ENCODE data around the gene CABP4.
"Not testable (repeated sequence)": the region's sequence is repeated elsewhere in the genome, so short reads cannot be mapped to it uniquely, and the experiment has no call there.

CABP4 gene

DNA sequence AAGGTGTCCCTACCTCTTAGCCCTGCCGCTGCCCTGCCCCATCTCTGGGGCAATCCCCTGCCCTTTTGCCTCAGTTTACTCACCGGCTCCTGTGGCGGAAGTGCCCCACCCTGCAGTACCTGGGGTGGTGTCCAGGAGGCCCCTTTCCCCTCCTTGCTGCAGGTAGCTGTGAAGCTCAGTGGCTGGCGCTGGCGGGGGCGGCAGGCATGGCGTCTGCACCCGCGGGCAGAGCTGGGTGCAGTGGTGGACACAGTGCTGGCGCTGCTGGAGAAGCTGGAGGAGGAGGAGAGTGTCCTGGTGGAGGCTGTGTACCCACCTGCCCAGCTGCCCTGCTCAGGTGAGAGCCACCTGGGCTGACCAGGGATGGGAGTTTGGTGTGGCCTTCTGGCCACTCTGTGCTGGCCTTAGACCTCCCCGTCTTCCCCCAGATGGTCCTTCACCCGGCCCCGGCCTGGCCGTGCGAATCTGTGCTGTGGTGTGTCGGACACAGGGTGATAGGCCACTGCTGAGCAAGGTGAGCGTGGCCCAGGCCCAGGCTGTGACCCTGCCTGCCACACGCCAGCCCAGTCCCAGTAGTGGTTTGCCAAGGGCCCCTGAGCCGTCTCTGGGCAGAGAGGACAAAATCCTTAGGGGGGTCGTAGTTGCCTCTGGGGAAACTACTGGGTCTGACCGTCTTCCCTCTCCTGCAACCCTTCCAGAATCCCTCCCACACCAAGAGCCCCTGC is 35.7 kb upstream of the CABP4 start:
- DNase-seq: no peak

DNA sequence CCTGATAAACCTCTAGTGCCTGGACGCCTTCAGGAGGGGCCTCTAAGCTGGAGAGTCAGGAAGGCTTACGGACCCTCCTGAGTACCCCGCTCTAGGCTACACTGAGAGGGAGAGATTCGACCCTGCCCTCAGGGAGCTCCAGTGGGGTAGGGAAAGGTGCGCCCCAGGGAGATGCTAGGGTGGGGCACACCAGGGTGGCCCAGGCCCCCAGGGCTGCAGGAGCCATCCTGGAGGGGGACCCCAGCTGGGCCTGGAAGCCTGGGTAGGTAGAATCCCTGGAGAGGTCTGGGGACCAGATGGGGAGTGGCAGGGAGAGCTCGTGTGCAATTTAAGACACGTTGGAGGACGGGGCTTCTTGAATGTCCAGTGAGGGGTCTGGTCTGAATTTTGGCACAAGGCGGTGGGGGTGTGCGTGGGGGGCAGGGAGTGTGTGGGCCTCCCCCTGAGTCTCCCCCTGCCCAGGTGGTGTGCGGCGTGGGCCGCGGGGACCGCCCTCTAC is 35.0 kb upstream of the CABP4 start:
- DNase-seq: no peak

DNA sequence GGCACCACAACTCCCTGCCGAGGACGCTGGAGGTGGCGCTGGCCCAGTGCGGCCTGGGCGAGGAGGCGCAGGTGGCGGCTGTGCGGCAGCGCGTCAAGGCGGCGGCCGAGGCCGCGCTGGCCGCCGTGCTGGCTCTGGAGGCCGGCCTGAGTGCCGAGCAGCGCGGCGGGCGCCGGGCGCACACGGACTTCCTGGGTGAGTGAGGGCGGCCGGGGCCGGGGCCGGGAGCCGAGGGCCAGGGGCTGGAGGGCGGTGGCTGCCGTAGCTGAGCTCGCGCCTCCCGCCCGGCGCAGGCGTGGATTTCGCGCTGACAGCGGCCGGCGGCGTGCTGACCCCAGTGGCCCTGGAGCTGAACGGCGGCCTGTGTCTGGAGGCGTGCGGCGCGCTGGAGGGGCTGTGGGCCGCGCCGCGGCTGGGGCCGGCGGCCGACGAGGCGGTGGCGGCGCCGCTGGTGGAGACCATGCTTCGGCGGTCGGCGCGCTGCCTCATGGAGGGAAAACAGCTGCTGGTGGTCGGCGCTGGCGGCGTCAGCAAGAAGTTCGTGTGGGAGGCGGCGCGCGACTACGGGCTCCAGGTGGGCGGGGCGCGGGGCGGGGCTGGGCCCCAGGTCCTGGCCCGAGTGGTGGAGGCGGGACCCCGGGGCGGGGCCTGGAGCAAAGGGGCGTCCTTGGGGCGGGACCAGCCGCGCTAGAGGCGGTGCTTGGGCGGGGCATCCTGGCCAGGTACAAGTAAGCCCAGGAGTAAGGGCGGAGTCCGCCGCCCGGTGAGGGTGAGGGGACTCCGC is 34.3 kb upstream of the CABP4 start:
- peak; percentile 97 to 98 for DNase-seq

DNA sequence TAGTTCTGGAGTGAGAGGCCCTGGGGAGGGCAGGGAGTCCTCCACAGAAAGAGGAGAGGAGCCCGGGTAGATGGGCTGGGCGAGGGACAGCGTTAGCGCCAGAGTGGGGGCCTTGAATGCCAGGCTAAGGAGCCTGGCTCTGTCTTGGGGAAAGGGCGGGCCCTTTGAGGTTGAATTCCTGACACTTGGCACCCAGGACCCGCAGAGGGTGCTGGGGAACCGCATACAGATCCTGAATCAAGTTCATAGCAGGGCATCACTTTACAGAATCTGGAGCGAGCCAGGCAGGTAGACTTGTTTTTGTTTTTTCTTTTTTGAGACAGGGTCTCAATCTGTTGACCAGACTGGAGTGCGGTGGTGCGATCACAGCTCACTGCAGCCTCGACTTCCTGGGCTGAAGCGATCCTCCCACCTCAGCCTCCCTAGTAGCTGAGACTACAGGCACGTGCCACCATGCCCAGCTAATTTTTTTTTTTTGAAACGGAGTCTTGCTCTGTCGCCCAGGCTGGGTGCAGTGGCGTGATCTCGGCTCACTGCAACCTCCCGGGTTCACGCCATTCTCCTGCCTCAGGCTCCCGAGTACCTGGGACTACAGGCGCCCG is 33.6 kb upstream of the CABP4 start:
- DNase-seq: no peak

DNA sequence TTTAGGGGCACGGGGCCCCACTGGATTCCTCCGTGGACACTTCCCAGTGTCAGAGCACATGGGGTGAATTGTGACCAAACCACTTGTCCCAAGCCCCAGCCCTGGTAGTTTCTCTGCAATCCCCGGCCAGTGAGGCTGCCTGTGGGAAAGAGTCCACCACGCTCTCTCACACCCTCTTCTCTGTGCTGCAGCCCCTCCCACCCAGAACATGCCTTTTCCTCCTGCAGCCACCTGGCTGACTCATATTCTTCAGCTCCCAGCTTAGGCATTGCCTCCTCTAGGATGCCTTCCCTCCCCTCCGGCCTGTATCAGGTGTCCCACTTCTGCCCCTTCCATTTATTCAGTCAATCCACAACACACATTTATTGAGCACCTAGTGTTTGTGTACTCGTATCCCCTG is 32.3 kb upstream of the CABP4 start:
- no peak for DNase-seq

DNA sequence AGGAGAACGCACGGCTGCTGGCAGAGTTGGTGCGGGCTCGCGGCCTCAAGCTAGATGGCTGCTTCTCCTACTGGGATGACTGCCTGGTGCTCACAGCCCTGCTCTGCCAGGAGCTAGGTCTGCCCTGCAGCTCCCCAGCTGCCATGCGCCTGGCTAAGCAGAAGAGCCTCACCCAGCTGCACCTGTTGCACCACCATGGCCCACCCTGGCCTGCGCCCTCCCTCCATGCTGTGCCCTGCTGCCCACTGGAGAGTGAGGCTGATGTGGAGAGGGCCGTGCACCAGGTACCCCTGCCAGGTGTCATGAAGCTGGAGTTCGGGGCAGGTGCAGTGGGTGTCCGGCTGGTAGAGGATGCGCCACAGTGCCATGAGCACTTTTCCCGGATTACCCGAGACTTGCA is 31.7 kb upstream of the CABP4 start:
- no peak for DNase-seq

DNA sequence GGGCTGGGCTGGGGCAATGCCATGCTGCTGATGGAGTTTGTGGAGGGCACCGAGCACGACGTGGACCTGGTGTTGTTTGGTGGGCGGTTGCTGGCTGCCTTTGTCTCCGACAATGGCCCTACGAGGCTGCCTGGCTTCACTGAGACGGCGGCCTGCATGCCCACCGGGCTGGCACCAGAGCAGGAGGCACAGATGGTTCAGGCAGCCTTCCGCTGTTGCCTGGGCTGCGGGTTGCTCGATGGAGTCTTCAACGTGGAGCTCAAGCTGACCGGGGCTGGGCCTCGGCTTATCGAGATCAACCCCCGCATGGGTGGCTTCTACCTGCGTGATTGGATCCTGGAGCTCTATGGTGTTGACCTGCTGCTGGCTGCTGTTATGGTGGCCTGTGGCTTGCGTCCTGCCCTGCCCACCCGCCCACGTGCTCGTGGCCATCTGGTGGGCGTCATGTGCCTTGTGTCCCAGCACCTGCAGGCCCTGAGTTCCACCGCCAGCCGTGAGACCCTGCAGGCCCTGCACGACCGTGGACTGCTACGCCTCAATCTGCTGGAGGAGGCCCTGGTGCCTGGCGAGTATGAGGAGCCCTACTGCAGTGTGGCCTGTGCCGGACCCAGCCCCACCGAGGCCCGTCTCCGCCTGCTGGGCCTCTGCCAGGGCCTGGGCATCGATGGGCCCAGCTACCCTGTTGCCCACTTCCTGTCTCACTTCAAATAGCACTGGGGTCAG is 31.1 kb upstream of the CABP4 start:
- no peak for DNase-seq

DNA sequence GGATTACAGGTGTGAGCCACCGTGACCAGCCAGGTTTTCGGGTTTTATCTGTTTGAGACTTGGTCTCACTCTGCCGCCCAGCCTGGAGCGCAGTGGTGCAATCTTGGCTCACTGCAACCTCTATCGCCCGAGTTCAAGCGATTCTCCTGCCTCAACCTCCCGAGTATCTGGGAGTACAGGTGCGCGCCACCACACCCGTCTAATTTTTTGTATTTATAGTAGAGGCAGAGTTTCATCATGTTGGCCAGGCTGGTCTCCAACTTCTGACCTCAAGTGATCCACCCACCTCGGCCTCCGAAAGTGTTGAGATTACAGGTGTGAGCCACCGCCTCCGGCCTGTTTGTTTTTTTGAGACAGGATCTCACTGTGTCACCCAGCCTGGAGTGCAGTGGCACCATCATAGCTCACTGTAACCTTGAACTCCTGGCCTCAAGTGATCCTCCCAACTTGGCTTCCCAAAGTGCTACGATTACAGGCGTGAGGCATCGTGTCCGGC is 27.7 kb upstream of the CABP4 start:
- DNase-seq: not testable (repeated sequence)

DNA sequence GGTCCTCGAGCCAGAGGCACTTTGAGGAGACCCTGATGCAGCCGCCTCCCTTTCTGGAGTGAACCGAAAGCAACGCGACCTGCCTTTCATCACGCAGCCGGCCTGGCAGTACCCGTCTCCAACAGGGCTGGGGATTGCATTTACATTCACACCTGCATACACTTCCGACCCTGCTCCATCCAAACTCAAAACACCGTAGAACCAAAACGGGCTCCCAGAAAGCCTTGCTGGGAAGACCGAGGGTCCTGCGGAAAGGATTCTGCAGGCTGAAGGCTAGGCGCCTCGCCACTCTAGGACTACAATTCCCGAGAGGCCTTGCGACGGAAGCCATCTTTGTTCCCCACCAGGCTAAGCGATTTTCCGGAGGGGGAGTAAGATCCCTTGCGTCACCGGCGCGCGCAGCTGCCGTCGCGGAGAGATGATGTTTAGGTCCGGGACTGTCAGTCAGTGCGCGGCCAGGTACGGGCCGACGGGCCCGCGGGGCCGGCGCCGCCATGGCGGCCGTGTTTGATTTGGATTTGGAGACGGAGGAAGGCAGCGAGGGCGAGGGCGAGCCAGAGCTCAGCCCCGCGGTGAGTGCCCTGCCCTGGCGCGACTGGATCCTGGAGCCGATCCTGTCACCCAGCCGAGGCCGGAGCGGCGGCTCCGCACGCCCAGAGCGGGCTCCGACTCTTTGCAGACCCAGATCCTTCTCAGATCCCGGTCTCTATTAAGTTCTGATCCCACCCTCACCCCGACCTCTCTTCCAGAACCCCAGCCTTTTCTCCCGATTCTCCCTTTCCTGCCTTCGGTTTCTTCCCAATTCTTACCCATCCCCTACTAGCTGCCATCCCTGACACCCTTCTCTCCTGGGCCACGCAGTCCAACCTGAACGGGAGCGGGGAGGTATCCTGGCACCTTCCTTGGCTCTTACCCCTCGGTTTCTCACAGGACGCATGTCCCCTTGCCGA is 26.8 kb upstream of the CABP4 start, which contains the start of gene RPS6KB2:
Gene RPS6KB2 (plus strand): TSS at position 443 of the 950 bp plus-strand sequence. CDS start 52 bp downstream, at position 495.
- DNase-seq: peak; percentile 98

DNA sequence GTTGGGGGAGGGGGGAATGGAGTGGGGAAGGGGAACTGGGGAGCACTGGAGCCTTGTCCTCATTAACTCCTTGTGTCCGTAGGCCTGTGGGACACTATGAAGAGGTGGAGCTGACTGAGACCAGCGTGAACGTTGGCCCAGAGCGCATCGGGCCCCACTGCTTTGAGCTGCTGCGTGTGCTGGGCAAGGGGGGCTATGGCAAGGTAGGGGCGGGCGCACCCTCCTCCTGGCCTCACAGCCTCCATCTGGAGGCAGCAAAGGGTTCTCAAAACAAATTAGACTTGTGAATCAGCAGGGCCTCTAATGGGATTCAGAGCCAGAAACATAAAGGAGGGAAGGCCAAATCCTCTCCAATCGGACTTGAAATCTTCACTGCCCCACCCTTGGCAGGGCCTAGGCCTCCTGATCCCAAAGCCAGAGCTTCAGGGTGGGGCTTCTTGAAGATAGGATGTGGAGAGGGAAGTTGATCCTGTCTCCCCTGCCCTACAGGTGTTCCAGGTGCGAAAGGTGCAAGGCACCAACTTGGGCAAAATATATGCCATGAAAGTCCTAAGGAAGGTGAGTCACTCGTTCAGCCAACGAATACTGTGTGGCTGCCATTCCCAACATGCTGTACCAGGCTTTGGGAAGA is 26.0 kb upstream of the CABP4 start:
- DNase-seq: no peak

DNA sequence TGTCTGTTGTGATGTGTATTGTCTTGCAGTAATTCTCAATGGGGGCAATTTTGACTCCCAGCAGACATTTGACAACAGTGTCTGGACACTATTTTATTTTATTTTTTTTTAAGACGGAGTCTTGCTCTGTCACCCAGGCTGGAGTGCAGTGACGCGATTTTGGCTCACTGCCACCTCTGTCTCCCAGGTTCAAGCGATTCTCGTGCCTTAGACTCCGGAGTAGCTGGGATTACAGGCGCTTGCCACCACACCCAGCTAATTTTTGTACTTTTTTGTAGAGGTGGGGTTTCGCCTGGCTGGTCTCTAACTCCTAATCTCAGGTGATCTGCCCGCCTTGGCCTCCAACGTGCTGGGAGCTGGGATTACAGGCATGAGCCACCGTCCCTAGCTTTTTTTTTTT is 25.4 kb upstream of the CABP4 start:
- DNase-seq: no peak

DNA sequence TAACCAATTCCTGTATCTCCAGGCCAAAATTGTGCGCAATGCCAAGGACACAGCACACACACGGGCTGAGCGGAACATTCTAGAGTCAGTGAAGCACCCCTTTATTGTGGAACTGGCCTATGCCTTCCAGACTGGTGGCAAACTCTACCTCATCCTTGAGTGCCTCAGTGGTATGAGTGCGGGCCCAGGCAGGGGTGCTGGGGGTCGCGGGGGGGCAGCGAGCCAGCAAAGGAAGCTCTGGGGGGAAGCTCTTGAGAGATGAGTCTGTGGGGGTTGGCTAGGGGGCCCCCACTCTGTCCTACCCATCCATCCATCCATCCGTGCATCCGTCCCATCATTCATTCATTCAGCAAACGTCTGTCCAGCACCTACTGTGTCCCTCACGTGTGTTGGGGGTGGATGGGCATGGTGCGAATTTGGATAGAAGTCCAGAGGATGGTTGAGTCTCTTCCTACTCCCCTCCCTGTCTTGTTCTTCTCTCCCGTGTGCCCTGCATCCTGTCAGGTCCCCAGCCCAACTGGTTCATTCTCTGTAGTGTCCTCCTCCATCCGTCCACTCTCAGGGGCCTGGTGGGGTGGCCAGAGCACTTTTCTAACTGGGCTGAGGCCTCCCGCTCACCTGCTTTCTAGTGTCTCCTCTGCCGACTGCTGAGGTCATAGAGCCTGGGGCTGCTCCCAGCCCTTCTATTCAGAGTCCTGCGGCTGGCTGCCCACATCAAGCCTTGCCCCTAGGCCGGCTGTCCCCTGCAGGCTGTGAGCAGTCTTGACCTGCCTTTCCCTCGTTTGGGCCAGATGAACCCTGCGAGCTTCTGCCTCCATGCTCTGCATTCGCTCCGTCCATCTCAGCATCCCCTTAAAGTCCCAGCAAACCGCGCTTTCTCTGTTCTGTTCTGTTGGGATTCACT is 23.6 kb upstream of the CABP4 start:
- no peak for DNase-seq

DNA sequence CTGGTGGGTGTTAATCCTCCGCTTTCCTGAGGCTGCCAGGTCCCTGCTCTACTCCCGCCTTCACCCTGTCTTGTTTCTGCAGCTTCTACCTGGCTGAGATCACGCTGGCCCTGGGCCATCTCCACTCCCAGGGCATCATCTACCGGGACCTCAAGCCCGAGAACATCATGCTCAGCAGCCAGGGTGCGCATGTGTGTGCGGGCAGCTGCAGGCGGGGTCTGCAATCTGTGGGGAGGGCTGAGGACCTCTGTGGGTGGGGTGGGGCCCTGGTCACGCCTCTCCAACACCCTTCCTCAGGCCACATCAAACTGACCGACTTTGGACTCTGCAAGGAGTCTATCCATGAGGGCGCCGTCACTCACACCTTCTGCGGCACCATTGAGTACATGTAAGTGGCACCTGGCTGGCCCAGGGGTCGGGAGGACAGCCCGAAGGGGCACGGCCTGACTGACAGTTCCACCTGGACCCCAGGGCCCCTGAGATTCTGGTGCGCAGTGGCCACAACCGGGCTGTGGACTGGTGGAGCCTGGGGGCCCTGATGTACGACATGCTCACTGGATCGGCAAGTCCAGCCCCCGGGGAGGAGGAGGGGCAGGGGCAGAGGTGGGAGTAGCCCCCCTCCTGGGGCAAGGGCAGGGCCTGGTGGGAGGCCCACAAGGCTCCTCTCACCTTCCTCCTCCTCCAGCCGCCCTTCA is 22.4 kb upstream of the CABP4 start:
- DNase-seq: no peak

DNA sequence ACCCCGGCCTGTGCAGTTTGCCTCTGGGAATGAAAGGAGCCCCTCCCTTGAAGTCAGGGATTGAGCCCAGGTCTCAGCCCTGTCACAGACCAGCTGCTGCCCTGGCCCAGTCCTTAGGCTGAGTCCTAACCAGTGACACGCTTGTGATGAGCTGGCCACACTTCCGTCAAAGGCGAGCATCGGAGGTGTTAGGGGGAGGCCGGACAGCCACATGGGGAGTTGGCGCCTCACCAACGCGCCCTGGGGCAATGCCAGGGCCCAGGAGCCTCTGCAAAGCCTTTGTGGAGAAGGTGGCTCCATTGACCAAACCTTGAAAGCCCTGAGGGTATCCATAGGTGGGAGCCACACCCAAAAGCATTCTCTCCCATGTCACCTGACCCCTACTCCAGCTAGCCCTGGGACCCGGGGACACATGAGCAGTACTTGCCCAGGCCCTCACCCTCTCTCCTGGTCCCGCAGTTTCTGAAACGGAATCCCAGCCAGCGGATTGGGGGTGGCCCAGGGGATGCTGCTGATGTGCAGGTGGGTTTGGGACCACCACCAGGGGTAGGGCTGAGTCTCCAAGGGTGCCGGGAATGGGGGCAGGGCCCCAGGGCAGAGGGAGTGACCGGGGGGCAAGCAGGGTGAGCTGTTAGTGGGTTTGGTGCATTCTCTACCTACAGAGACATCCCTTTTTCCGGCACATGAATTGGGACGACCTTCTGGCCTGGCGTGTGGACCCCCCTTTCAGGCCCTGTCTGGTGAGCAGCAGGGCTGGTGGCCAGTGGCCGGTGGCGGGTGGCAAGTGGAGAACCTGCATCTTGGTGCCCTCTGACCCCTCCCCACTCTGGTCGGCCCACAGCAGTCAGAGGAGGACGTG is 21.4 kb upstream of the CABP4 start:
- DNase-seq: no peak

DNA sequence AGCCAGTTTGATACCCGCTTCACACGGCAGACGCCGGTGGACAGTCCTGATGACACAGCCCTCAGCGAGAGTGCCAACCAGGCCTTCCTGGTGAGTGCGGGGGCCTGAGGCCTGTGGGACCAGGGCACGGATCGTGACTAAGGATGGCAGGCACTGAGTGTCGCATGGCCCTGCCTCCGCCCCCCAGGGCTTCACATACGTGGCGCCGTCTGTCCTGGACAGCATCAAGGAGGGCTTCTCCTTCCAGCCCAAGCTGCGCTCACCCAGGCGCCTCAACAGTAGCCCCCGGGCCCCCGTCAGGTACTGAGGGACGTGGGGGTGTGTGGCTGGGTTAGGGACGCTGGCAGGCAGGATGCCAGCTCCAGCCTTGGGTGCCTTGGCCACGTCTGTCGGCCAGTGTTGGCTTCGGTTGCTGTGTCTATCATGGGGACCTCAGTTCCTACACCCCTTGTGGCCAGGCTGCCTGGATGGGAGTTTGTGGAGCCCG is 20.7 kb upstream of the CABP4 start:
- DNase-seq: no peak

DNA sequence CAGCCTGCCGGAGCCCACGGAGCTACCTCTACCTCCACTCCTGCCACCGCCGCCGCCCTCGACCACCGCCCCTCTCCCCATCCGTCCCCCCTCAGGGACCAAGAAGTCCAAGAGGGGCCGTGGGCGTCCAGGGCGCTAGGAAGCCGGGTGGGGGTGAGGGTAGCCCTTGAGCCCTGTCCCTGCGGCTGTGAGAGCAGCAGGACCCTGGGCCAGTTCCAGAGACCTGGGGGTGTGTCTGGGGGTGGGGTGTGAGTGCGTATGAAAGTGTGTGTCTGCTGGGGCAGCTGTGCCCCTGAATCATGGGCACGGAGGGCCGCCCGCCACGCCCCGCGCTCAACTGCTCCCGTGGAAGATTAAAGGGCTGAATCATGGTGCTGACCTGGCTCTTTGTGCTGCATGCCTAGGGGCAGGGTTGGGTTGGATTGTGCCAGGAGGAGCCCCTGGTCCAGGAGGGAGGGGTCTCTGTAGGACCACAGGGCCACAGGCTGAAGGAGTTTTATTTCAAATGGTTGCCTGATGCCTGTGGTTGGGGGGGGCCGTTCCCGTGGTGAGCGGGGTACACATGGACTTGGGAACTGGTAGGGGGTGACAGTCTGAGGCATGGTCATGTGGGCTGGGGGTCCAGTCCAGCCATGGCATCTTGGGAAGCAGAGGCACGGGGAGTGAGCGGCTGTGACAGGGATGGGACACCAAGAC is 20.0 kb upstream of the CABP4 start:
- no peak for DNase-seq

DNA sequence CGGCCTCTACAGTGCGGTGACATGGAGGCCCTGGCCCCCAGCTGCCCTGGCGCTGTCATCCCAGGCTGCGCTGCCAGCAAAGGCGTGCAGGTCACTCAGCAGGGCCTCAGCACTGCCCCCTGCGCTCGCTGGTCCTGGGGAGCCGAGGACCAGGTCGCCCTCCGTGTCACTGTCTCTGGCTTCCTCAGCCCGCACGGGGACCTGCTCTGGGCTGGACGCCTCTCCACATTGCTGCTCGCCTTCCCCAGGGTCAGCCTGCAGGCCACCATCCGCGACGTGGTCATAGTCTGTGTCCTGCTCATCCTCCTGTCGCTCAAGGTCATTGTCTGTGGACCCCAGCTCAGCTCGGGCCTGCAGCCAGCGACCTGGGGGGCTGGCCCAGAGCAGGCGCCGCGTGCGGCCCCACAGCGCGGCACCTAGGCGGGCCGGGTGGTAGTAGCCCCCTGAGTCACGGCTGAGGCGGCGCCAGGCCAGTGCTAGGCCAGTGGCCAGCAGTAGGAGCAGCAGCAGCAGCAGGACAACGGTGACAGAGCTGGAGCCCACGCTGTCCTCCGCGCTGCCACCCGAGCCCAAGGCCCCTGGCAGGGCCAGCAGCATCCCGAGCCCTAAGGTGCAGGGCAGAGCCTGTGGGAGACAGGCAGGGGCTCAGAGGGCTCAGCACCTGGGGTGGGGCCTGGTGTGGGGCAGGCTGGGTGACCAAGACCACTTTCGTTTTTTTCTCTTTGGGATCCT is 19.3 kb upstream of the CABP4 start:
- DNase-seq: no peak
